Inferior parietal cortex (tissue), 1 donor: ENCODE results near the gene SUN3.
"Not testable (repeated sequence)": the region's sequence is repeated elsewhere in the genome, so short reads cannot be mapped to it uniquely, and the experiment has no call there.

ENCODE experiments used
- DNase-seq: peaks from one replicate; pipeline ENCODE4 v3.0.0-alpha.2; 2016; ENCODE audit errors: extremely low spot score

Gene SUN3

GRCh38 chr7:47945261-47946015 is 83.5 kb downstream of the SUN3 start:
- peak; percentile 91 for DNase-seq

DNA sequence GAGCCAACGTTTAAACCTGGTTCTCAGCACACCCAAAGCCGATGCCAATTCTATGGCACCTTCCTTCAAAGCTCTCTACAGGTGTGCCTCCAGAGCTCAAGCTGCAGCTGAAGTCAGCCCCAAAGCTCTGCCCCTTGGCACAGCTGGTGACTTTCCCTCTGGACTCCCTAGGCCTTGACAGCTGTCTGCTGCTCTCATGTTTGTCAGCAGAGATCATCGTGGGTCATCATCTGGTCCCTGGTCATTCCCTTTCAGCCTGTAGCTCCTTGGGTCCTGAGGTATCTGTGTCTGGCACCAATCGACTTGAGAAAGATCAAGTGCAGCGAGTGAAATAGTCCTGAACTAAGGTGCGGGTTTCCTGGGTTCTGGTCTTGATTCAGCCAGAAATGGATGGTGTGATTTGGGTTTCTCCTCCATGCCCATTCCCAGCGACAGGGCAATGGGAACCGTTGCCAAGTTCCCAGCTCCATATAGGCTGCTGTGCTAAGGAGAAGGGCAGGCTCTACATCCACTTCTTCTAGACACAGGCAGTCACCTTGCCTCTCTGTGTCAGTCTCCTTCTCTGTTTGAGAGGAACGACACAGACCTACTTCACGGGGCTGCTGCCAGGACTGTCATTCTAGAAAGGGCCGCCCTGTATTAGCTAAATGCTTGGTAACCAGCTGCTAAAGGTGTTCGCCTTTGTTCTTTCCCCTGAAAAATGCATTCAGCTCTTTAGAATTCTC is 84.2 kb downstream of the SUN3 start:
- DNase-seq, result no peak

DNA sequence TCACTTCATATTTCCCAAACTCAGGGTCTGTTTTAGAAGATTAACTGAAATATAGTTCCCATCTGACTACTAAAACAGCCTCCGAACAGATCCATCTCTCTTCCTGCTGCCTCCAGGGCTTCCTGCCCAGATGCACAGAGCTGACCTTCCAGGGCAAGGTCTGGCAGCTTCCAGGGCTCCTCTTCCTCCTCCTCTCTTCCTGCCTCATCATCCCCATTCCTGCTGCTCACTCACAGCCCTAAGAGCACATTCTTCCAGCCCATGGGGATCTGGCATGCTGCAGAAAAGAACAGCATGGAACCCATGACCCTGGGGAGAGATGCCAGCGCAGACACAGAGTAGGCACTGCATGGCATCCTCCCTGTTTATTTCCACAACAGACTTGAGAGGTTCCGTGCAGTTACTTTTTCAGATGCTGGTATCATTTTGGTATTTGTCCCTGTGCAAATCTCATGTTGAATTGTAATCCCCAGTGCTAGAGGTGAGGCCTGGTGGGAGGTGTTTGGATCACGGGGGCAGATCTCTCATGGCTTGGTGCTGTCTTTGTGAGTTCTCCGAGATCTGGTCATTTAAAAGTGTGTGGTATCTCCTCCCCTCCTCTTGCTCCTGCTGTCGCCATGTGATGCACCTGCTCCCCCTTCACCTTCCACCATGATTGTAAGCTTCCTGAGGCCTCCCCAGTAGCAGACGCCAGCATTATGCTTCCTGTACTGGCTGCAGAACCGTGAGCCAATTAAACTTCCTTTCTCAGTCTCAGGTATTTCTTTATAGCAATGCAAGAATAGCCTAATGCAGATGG is 85.0 kb downstream of the SUN3 start:
- no peak for DNase-seq

DNA sequence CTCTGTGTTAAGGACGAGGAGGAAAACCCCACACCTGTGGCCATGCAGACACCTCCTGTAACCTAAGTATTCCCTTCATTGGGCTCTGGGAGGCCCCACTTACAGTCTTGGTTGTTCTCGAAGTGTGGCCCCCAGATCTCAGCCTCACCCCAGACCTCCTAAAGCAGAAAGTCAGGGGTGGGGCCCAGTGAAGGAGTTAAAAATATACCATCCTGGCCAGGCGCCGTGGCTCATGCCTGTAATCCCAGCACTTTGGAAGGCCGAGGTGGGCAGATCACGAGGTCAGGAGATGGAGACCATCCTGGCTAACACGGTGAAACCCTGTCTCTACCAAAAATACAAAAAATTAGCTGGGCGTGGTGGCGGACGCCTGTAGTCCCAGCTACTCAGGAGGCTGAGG is 86.3 kb downstream of the SUN3 start:
- DNase-seq, result not testable (repeated sequence)

DNA sequence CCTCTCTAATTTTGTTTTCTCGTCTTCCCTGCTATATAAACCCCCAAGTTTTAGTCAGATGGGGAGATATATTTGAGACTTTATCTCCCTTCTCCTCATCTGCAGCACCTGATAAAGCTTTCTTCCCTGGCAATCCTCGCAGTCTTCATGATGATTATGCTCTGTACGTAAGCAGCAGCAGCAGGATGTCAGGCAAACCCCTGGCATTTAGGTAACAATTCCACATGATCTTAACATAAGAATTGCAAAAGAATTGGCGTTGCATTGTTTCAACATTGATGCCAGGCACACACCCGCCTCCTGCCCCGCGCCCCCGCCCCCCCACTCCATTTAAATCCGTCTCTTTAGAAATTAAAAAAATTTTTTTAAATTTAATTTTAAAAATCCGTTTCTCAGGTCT is 86.8 kb downstream of the SUN3 start:
- DNase-seq, result no peak

GRCh38 chr7:47941136-47941844 is 87.6 kb downstream of the SUN3 start:
- no peak for DNase-seq

DNA sequence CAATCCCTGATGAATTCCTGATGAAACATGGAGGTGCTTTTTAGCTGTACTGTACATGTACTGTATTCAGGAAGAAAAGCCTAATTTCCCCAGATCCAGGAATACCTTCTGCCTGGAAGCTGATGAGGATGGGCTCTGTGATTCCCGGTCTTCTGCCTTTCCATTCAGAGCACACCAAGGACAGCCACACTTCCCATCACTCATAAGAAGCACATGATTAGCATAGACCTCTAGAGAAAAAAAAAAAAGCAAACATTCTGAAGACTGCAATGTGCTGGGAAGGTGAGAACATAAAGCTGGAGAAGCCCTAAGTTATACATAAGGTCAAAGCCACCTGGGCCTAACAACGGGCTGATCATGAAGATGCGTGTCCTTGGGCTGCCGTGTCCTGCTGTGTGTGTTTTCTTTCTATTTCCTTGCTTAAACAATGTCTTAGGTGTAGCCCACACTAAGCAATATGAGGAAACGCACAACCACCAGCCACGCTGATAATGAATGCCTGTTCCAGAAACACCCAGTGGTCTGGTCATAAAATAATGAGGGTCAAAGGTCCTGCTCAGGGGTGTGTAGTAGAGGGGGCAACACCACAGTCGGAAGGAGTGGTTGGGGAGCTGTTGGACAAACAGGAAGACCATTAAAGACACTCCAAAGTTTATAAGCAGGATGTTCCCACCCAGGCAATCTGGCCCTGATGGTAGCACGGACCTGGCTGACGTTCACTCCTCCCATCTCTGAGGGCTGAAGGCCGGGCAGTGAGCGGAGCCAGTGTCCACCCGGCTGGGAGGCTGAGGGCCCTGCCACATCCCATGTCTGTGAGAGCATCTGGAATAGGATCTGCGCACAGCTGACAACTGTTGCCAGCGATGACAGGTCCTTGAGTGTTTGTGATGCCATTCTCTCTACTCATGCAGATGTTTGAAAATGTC is 88.6 kb downstream of the SUN3 start:
- DNase-seq, result no peak

- no peak for DNase-seq
Observed at GRCh38 chr7:47939425-47940036, 89.4 kb downstream of the SUN3 start.

GRCh38 chr7:47938574-47939165 is 90.2 kb downstream of the SUN3 start:
- DNase-seq, result no peak

DNA sequence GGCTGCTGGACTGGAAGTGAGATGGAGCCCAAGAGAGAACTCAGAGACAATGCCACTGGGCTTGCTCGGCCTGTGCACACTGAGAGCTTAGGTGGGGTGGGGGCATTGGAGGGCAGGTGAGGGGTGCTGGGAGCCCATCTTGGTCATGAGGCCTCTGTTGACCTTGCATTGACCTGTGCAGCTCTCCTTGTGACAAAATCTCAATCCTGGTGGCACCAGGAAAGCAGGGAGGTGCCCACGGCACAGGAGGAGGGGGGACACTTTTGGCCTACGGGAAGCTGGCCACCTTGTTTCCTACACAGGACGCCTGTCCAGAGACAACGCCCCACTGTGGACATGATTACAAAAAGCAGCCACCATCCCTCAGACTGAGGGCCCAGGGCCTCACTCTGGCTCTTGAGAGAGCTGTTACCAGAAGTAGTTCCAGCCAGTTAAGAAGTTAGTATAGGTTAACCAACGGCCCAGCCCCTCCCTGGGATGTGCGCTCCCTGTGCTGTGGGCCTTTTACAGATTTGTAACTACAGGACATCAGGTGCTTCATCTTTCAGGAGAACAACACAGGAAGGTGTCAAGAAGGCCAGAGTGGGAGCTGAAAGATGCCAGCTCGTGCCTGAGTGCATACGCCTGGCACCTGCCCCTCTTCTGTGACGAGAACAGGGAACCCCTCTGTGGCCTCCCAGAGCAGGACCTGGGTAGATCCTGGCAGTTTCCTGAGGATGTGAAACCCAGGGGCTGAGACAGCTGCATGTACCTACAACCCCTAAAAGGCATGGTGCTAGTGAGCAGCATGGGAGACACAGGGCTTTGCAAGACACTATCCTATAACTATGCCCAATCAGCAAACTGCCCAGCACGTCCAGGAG is 91.0 kb downstream of the SUN3 start:
- DNase-seq, result no peak
